ENCODE measurements around the gene UGT1A1. TPM values are rescaled to one million over a fixed set of nuclear protein-coding genes. Genes with fewer than 3 reads are reported as not detected.

The UGT1A1 gene
- total and polyA plus RNA-seq, 4 donors = 145 to 386 (median 288) TPM; not detected in 1

DNA sequence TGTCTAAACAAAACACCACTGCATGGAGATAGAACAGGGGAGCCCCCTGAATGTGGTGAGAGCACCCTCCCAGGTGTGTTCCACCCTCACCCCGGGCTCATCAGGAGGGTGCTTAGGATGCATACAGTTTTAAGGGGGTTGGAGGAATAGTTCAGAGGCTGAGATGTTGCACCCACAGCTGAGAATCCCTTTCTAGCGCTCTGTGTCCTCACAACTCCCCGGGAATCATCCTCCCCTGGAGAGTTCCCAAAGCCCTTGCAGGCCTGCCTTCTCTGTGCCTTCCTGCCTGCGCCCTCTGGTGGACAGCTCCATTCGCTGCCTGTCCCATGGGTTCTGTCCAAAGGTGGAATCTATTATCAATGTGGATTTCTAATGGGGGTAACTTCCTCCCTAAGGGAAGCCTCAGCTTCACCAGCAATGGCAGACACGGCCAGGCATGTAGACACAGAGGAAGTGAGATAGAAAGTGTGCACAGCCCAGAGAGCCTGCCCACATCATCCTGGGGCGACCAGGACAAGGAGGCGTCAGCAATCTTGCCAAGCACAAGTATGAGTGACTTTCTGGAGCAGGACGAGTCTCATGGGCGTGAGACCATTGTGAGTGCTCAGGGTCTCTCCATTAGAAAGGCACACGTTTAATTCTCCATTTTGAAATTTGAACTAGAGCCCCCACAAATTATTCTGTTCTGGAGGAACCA, 48.6 kb upstream of the UGT1A1 start:
- Histone ChIP-seq H3K27ac (ENCODE audit: low read depth in 1 of 2, low read length in 2 of 2) (no peak overlapping the region), H3K36me3 (ENCODE audit: control insufficient read depth in 4 of 4, insufficient read depth in 3 of 4, low read depth in 1 of 4, low read length in 3 of 4) (no peaks in the 10 kb centered on the region), H3K4me3 (ENCODE audit: low read depth in 1 of 3, low read length in 3 of 3) (no peak overlapping the region), H3K9me3 (ENCODE audit: control insufficient read depth in 4 of 4, low read length in 3 of 4) (no peaks in the 10 kb centered on the region), H3K9ac (ENCODE audit: low read depth in 1 of 2, low read length in 2 of 2) (no peak overlapping the region), H3K4me1 (ENCODE audit: control insufficient read depth in 4 of 4, insufficient read depth in 4 of 4, low read length in 3 of 4) (peaks cover 10 to 28% (median 16%) of the 10 kb centered on the region in 4 donors), H3K27me3 (ENCODE audit: control insufficient read depth in 4 of 4, insufficient read depth in 4 of 4, low read length in 3 of 4) (no peaks in the 10 kb centered on the region)
- TF ChIP-seq, protein P1, sequence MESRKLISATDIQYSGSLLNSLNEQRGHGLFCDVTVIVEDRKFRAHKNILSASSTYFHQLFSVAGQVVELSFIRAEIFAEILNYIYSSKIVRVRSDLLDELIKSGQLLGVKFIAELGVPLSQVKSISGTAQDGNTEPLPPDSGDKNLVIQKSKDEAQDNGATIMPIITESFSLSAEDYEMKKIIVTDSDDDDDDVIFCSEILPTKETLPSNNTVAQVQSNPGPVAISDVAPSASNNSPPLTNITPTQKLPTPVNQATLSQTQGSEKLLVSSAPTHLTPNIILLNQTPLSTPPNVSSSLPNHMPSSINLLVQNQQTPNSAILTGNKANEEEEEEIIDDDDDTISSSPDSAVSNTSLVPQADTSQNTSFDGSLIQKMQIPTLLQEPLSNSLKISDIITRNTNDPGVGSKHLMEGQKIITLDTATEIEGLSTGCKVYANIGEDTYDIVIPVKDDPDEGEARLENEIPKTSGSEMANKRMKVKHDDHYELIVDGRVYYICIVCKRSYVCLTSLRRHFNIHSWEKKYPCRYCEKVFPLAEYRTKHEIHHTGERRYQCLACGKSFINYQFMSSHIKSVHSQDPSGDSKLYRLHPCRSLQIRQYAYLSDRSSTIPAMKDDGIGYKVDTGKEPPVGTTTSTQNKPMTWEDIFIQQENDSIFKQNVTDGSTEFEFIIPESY (IDR thresholded peaks at IDR 0.05) = no peak
- TF ChIP-seq GABPA (IDR thresholded peaks at IDR 0.05 in 1 of 2, conservative IDR thresholded peaks at IDR 0.05 in 1 of 2) = no peak
- TF ChIP-seq, protein P2, sequence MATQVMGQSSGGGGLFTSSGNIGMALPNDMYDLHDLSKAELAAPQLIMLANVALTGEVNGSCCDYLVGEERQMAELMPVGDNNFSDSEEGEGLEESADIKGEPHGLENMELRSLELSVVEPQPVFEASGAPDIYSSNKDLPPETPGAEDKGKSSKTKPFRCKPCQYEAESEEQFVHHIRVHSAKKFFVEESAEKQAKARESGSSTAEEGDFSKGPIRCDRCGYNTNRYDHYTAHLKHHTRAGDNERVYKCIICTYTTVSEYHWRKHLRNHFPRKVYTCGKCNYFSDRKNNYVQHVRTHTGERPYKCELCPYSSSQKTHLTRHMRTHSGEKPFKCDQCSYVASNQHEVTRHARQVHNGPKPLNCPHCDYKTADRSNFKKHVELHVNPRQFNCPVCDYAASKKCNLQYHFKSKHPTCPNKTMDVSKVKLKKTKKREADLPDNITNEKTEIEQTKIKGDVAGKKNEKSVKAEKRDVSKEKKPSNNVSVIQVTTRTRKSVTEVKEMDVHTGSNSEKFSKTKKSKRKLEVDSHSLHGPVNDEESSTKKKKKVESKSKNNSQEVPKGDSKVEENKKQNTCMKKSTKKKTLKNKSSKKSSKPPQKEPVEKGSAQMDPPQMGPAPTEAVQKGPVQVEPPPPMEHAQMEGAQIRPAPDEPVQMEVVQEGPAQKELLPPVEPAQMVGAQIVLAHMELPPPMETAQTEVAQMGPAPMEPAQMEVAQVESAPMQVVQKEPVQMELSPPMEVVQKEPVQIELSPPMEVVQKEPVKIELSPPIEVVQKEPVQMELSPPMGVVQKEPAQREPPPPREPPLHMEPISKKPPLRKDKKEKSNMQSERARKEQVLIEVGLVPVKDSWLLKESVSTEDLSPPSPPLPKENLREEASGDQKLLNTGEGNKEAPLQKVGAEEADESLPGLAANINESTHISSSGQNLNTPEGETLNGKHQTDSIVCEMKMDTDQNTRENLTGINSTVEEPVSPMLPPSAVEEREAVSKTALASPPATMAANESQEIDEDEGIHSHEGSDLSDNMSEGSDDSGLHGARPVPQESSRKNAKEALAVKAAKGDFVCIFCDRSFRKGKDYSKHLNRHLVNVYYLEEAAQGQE (IDR thresholded peaks at IDR 0.05) = no peak
- peak; percentile 95 to 99 for TF ChIP-seq RAD21 (IDR thresholded peaks at IDR 0.05)
- TF ChIP-seq YY1 (IDR thresholded peaks at IDR 0.05) = peak; percentile 4
- TF ChIP-seq, protein P3, sequence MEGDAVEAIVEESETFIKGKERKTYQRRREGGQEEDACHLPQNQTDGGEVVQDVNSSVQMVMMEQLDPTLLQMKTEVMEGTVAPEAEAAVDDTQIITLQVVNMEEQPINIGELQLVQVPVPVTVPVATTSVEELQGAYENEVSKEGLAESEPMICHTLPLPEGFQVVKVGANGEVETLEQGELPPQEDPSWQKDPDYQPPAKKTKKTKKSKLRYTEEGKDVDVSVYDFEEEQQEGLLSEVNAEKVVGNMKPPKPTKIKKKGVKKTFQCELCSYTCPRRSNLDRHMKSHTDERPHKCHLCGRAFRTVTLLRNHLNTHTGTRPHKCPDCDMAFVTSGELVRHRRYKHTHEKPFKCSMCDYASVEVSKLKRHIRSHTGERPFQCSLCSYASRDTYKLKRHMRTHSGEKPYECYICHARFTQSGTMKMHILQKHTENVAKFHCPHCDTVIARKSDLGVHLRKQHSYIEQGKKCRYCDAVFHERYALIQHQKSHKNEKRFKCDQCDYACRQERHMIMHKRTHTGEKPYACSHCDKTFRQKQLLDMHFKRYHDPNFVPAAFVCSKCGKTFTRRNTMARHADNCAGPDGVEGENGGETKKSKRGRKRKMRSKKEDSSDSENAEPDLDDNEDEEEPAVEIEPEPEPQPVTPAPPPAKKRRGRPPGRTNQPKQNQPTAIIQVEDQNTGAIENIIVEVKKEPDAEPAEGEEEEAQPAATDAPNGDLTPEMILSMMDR (IDR thresholded peaks at IDR 0.05; ENCODE audit: low read depth, low read length, missing input control) = peak; percentile 89
- TF ChIP-seq FOXA2 (IDR thresholded peaks at IDR 0.05) = no peak
- TF ChIP-seq NR2F2 (IDR thresholded peaks at IDR 0.05) = no peak
- TF ChIP-seq TAF1 (conservative IDR thresholded peaks at IDR 0.05) = no peak
- TF ChIP-seq, protein P4, sequence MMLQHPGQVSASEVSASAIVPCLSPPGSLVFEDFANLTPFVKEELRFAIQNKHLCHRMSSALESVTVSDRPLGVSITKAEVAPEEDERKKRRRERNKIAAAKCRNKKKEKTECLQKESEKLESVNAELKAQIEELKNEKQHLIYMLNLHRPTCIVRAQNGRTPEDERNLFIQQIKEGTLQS (IDR thresholded peaks at IDR 0.05) = no peak
- TF ChIP-seq HNF4A (conservative IDR thresholded peaks at IDR 0.05) = peak; percentile 26 to 61
- peak; percentile 27 for TF ChIP-seq HNF4G (IDR thresholded peaks at IDR 0.05)
- TF ChIP-seq RXRA (IDR thresholded peaks at IDR 0.05) = peak; percentile 33 to 72
- TF ChIP-seq JUND (IDR thresholded peaks at IDR 0.05) = no peak
- WGBS = 41% methylated on average over 11 of the region's 11 CpGs
- peak; percentile 81 for DNase-seq (ENCODE audit: low spot score)

Measured in liver (tissue), 9 donors.